ENCODE data around the gene ITGB5.

ITGB5 gene

DNA sequence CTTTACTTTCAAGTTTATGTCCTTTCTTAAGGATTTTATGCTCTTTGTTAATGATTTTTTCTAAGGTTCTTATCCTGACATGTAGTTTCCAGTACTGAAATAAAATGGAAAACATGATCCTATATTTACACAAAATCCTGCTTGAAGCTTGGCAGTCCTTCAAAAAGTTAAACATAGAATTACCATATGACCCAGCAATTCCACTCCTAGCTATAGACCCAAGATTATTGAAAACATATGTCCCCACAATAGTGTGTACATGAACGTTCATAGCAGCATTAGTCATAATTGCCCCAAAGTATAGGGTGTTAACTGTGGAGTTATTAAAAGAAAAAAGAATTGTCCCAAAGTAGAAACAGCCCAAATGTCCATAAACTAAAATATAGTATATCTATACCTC, 33.2 kb downstream of the ITGB5 start:
- no peaks in the 10 kb centered on the region for H3K9me3 Mint-ChIP-seq
- no peaks in the 10 kb centered on the region for H3K4me1 Mint-ChIP-seq
- ATAC-seq: no peak
- H3K36me3 Mint-ChIP-seq: no peaks in the 10 kb centered on the region
- no peak overlapping the region for H3K27ac Mint-ChIP-seq
- H3K27me3 Mint-ChIP-seq: peaks cover 25% of the 10 kb centered on the region
- H3K4me3 Mint-ChIP-seq: no peak overlapping the region

DNA sequence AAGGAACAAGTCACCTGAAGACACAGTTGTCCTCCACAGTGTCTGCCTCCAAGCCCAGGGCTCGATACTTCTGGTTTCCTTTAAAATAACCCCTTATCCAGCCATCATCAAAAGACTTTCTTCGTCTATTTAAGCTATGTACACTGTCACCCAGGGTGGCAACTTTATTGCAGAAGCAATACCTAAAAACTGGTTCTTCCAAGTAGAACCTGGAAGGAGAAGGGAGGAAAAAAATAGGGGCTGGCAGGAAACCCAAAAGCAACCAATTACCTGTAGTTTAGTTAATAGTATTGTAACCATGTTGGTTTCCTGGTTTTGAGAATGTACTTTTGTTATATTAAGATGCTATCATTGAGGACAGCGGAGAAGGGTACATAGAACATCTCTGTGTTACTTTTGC, 33.7 kb downstream of the ITGB5 start:
- ATAC-seq: no peak
- H3K9me3 Mint-ChIP-seq: no peaks in the 10 kb centered on the region
- peaks cover 25% of the 10 kb centered on the region for H3K27me3 Mint-ChIP-seq
- H3K4me3 Mint-ChIP-seq: no peak overlapping the region
- H3K36me3 Mint-ChIP-seq: no peaks in the 10 kb centered on the region
- H3K4me1 Mint-ChIP-seq: no peaks in the 10 kb centered on the region
- no peak overlapping the region for H3K27ac Mint-ChIP-seq

DNA sequence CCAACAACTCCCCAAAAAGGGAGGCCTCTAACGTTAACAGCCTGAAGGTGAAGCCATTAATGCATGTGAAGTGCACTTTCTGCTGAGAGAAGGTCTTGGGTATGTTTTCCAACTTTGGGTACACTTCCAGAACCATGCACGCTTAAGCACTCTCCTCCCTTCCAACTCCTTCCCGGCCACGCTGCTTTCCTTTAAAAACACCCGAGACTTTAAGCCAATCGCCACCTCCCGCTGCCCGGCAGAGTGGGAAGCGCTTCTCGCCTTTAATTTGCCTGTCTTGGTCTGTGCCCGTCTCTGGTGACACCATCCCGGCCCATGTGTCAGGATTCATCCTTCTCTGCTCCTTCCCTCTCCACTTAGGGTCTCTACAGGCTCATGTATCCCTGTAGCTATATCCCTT, 35.3 kb downstream of the ITGB5 start:
- Mint-ChIP-seq H3K4me3 (no peak overlapping the region), H3K9me3 (no peaks in the 10 kb centered on the region), H3K4me1 (no peaks in the 10 kb centered on the region), H3K27ac (no peak overlapping the region), H3K36me3 (no peaks in the 10 kb centered on the region), H3K27me3 (peaks cover 25% of the 10 kb centered on the region)
- ATAC-seq: no peak

DNA sequence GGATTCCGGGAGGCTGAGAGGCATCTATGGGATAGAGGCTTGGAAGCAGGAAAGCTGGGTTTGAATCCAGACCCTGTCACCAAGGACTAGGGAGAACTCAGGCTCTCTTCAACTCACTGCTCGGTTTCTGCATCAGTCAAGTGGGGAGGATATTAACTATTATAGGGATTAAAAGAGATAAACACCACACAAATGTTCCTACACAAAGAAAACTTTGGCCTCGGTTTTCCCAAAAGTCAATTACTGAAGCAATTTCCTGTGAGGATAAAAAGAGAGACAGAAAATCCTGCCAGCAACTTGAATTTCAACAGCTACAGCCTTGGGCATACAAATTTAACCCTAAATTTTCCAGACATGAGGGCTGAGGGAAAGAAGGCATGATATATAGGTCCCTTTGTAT, 36.0 kb downstream of the ITGB5 start:
- Mint-ChIP-seq H3K36me3 (no peaks in the 10 kb centered on the region), H3K27me3 (peaks cover 22% of the 10 kb centered on the region), H3K27ac (no peak overlapping the region), H3K9me3 (no peaks in the 10 kb centered on the region), H3K4me3 (no peak overlapping the region), H3K4me1 (no peaks in the 10 kb centered on the region)
- ATAC-seq: no peak

DNA sequence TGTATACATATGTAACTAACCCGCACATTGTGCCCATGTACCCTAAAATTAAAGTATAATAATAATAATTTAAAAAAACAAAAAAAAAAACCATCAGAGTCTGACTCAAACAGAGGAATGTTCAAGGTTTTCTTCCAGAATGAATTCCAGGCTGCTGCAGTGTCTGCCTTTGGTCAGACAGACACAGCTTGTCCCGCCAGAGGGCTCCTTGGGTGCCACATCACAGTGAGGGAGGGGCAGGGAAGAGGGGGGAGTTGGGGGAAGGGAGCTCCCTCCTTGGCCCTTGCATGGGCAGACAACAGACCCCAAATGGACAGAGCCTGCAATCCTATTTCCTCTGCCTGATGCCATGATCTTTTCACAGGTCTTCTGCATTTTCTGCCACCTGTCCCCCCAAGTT, 36.5 kb downstream of the ITGB5 start:
- H3K4me1 Mint-ChIP-seq: no peaks in the 10 kb centered on the region

GRCh38 chr3:124850212-124850611, 37.0 kb downstream of the ITGB5 start:
- no peaks in the 10 kb centered on the region for H3K4me1 Mint-ChIP-seq
- H3K36me3 Mint-ChIP-seq: no peaks in the 10 kb centered on the region
- ATAC-seq: no peak
- no peaks in the 10 kb centered on the region for H3K9me3 Mint-ChIP-seq
- H3K4me3 Mint-ChIP-seq: no peak overlapping the region
- no peak overlapping the region for H3K27ac Mint-ChIP-seq
- H3K27me3 Mint-ChIP-seq: peaks cover 13% of the 10 kb centered on the region

More for the DNA sequence above, 36.5 kb downstream of the ITGB5 start:
- Mint-ChIP-seq H3K27ac (no peak overlapping the region), H3K4me3 (no peak overlapping the region), H3K9me3 (no peaks in the 10 kb centered on the region), H3K27me3 (peaks cover 17% of the 10 kb centered on the region), H3K36me3 (no peaks in the 10 kb centered on the region)
- ATAC-seq: no peak

DNA sequence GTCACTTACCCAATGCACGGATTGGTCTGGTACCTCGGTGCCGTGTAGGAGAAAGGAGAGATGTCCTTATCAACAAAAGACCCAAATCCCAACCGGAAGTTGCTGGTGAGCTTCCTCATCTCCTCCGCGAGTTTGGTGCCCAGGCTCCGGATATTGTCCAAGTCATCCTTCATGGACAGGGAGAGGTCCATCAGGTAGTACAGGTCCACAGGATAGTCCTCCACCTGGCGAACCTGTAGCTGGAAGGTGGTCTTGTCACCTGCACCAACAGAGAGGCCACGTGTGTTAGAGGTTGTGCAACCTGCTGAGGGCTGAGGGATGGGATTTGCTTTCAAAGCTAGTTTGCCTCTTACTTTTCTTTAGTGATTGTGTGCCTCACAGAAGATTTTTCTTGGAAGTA, 38.9 kb downstream of the ITGB5 start:
- Mint-ChIP-seq H3K27me3 (peaks cover 12% of the 10 kb centered on the region), H3K4me3 (no peak overlapping the region), H3K36me3 (no peaks in the 10 kb centered on the region), H3K27ac (no peak overlapping the region), H3K9me3 (no peaks in the 10 kb centered on the region), H3K4me1 (no peaks in the 10 kb centered on the region)
- ATAC-seq: no peak

DNA sequence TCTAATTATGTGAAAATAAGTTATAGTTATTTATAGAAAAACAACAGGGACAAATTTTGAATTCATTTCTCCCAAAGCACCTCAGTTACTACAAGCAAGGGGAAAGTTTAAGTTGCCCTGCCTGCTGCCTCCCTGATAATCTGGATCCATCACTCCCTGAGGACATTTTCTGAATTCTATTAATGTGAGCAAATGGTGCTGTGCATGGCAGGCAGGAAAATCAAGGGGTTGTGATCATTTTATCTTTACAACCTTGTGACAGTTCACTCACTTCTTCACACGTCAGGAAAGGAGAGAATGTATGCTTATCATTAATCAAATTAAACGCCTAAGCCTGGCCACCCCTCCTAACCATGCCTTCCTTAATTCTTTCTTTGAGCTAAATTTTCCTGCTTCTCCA, 39.3 kb downstream of the ITGB5 start:
- no peak overlapping the region for H3K4me3 Mint-ChIP-seq
- H3K27ac Mint-ChIP-seq: no peak overlapping the region
- no peaks in the 10 kb centered on the region for H3K9me3 Mint-ChIP-seq
- H3K4me1 Mint-ChIP-seq: no peaks in the 10 kb centered on the region
- H3K36me3 Mint-ChIP-seq: no peaks in the 10 kb centered on the region
- ATAC-seq: no peak
- H3K27me3 Mint-ChIP-seq: peaks cover 12% of the 10 kb centered on the region

GRCh38 chr3:124847051-124847450, 40.1 kb downstream of the ITGB5 start:
- Mint-ChIP-seq H3K27me3 (peaks cover 13% of the 10 kb centered on the region), H3K36me3 (no peaks in the 10 kb centered on the region), H3K4me1 (no peaks in the 10 kb centered on the region), H3K4me3 (no peak overlapping the region), H3K9me3 (no peaks in the 10 kb centered on the region), H3K27ac (no peak overlapping the region)
- no peak for ATAC-seq

- Mint-ChIP-seq H3K9me3 (no peaks in the 10 kb centered on the region), H3K4me1 (no peaks in the 10 kb centered on the region), H3K36me3 (no peaks in the 10 kb centered on the region), H3K4me3 (no peak overlapping the region), H3K27ac (no peak overlapping the region), H3K27me3 (peaks cover 16% of the 10 kb centered on the region)
- no peak for ATAC-seq
These were observed 41.0 kb downstream of the ITGB5 start for GRCh38 chr3:124846189-124846588.

DNA sequence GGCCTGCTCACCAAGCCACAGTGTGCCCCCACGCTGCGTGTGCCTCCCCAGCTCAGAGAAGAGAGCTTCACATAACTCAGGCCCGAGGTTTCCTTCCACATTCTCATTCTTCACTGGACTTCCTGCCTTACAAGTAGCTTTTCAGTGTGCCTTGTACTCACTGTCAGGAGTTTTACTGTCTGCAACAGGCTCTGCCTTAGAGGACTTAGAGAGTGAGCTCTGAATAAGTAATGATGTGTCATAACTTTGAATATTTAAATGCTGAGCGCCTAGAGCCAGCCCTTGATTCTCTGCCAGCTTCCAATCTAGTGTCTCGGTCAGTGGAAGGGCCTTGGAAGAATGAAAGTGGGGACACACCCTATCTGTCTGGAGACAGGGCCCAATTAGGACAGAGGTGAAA, 41.8 kb downstream of the ITGB5 start:
- Mint-ChIP-seq H3K4me3 (no peak overlapping the region), H3K9me3 (no peaks in the 10 kb centered on the region), H3K27ac (no peak overlapping the region), H3K4me1 (no peaks in the 10 kb centered on the region), H3K27me3 (peaks cover 23% of the 10 kb centered on the region), H3K36me3 (no peaks in the 10 kb centered on the region)
- ATAC-seq: no peak

- no peak for ATAC-seq
- Mint-ChIP-seq H3K4me1 (no peaks in the 10 kb centered on the region), H3K4me3 (no peak overlapping the region), H3K27ac (no peak overlapping the region), H3K36me3 (no peaks in the 10 kb centered on the region), H3K27me3 (peaks cover 23% of the 10 kb centered on the region), H3K9me3 (no peaks in the 10 kb centered on the region)
These were observed 43.5 kb downstream of the ITGB5 start for GRCh38 chr3:124843506-124844177.

DNA sequence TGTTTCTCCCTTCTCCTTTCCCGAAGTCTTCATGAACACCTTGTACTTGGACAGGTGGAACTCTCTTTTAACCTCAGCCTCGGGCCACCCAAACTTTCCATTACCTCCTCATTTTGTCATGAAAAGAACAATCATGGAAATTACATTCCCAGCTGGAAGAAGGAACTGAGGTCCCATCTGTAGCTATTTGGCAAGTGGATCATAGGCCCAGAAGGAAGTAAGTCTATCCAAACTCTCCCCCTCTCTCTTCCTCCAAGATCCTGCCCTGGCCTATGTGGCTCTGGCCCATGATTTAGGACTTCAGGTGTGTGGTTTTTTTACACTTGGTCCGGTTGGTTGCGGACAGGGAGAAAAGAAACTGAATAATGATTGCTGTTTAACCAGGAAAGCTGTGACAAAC, 44.1 kb downstream of the ITGB5 start:
- Mint-ChIP-seq H3K4me1 (no peaks in the 10 kb centered on the region), H3K9me3 (no peaks in the 10 kb centered on the region), H3K27me3 (peaks cover 23% of the 10 kb centered on the region), H3K36me3 (no peaks in the 10 kb centered on the region), H3K4me3 (no peak overlapping the region), H3K27ac (no peak overlapping the region)
- no peak for ATAC-seq

DNA sequence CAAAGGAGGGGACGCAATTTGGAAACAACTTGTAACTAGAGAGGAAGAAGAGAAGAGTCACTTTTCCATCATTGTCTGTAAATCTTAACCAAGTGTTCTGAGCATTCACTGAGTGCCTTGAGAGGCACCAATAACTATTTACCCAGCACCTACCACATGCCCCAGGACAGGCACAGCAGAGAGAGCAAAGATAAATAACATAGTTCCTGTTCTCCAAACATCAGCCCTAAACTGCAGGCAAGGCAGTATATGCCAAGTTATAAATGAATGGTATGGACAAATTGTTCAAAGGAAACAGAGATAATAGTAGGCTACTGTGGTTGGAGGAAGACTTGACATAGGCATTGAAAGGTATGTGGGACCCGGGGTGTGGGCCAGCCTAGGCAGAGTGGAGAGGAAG, 45.6 kb downstream of the ITGB5 start:
- no peak for ATAC-seq
- Mint-ChIP-seq H3K36me3 (no peaks in the 10 kb centered on the region), H3K4me3 (no peak overlapping the region), H3K27me3 (peaks cover 23% of the 10 kb centered on the region), H3K9me3 (no peaks in the 10 kb centered on the region), H3K27ac (no peak overlapping the region), H3K4me1 (no peaks in the 10 kb centered on the region)

GRCh38 chr3:124840331-124840730, 46.8 kb downstream of the ITGB5 start:
- H3K27ac Mint-ChIP-seq: no peak overlapping the region
- no peaks in the 10 kb centered on the region for H3K36me3 Mint-ChIP-seq
- ATAC-seq: no peak
- peaks cover 4% of the 10 kb centered on the region for H3K4me1 Mint-ChIP-seq
- H3K9me3 Mint-ChIP-seq: no peaks in the 10 kb centered on the region
- H3K27me3 Mint-ChIP-seq: peaks cover 32% of the 10 kb centered on the region
- no peak overlapping the region for H3K4me3 Mint-ChIP-seq

GRCh38 chr3:124839896-124840295, 47.3 kb downstream of the ITGB5 start:
- Mint-ChIP-seq H3K4me1 (peaks cover 9% of the 10 kb centered on the region), H3K36me3 (no peaks in the 10 kb centered on the region), H3K4me3 (no peak overlapping the region), H3K27me3 (peaks cover 36% of the 10 kb centered on the region), H3K9me3 (no peaks in the 10 kb centered on the region), H3K27ac (no peak overlapping the region)
- ATAC-seq: no peak

DNA sequence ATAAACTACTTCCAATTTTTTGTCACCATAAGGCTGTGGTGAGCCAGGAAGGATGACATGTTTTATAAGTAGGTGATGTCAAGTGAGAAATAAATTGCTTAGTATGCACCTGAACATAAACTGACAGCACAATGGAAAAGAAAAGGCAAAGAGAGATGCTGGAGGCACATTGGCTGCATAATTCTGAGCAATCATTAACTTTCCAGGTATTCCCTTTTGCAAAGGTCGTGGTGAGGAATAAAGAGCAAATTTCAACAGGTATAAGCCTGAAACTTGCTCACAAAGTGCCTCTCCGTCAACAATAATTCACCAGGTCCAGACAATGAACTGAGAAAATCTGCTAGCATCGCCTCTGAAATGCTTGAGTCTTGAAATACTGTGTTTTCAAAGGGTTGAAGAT, 48.2 kb downstream of the ITGB5 start:
- Mint-ChIP-seq H3K27me3 (peaks cover 45% of the 10 kb centered on the region), H3K27ac (no peak overlapping the region), H3K4me3 (no peak overlapping the region), H3K36me3 (peaks cover 4% of the 10 kb centered on the region), H3K9me3 (no peaks in the 10 kb centered on the region), H3K4me1 (peaks cover 18% of the 10 kb centered on the region)
- ATAC-seq: no peak
